ENCODE data around the gene SRSF8. TPM values are rescaled to one million over a fixed set of nuclear protein-coding genes. Genes with fewer than 3 reads are reported as not detected.

Gene SRSF8
- total RNA-seq, 2 experiments from 2014 or later = 67.2 to 67.9 TPM

DNA sequence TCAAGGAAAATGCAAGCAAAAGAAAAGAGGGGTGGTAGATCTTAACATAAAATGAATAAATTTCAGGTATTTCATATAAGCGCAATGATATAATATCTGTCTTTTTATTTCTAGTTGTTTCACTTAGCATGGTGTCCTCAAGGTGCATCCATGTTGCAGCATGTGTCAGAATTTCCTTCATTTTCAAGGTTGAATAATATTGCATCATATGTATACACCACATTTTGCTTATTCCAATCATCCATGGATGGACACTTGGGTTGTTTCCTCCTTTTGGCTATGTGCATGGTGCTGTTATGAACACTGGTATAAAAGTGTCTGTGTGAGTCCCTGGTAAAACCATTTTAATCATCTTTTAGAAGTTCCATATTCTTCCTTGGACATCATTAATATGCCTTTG, 24.5 kb upstream of the SRSF8 start:
- no peak for ATAC-seq (ENCODE audit: poor library complexity)
- DNase-seq = no peak
- Mint-ChIP-seq H3K36me3 (ENCODE audit: low read depth) (no peaks in the 10 kb centered on the region), H3K27me3 (peaks cover 62% of the 10 kb centered on the region), H3K27ac (no peak overlapping the region), H3K4me3 (no peak overlapping the region), H3K9me3 (no peaks in the 10 kb centered on the region), H3K4me1 (ENCODE audit: low read depth) (no peaks in the 10 kb centered on the region)
- Histone ChIP-seq H3K4me1 (ENCODE audit: insufficient read depth, low read length) (no peaks in the 10 kb centered on the region), H3K9me3 (ENCODE audit: control insufficient read depth in 1 of 2, insufficient read depth in 1 of 2, low read length in 2 of 2) (no peaks in the 10 kb centered on the region), H3K27me3 (ENCODE audit: control insufficient read depth in 1 of 2, insufficient read depth in 2 of 2, low read length in 2 of 2) (peaks cover 4 to 9% of the 10 kb centered on the region in 2 experiments), H3K27ac (ENCODE audit: low read depth in 1 of 2, low read length in 2 of 2) (no peak overlapping the region), H3K4me3 (ENCODE audit: low read length) (no peak overlapping the region), H3K36me3 (ENCODE audit: insufficient read depth, low read length) (no peaks in the 10 kb centered on the region)
- intact Hi-C loops (cut with DNase I, micrococcal nuclease) = no loop called here
- POLR2A ChIA-PET = no interaction called here
- TF ChIP-seq, protein P1, sequence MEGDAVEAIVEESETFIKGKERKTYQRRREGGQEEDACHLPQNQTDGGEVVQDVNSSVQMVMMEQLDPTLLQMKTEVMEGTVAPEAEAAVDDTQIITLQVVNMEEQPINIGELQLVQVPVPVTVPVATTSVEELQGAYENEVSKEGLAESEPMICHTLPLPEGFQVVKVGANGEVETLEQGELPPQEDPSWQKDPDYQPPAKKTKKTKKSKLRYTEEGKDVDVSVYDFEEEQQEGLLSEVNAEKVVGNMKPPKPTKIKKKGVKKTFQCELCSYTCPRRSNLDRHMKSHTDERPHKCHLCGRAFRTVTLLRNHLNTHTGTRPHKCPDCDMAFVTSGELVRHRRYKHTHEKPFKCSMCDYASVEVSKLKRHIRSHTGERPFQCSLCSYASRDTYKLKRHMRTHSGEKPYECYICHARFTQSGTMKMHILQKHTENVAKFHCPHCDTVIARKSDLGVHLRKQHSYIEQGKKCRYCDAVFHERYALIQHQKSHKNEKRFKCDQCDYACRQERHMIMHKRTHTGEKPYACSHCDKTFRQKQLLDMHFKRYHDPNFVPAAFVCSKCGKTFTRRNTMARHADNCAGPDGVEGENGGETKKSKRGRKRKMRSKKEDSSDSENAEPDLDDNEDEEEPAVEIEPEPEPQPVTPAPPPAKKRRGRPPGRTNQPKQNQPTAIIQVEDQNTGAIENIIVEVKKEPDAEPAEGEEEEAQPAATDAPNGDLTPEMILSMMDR (IDR thresholded peaks at IDR 0.05) = no peak
- CTCF ChIA-PET = no interaction called here

DNA sequence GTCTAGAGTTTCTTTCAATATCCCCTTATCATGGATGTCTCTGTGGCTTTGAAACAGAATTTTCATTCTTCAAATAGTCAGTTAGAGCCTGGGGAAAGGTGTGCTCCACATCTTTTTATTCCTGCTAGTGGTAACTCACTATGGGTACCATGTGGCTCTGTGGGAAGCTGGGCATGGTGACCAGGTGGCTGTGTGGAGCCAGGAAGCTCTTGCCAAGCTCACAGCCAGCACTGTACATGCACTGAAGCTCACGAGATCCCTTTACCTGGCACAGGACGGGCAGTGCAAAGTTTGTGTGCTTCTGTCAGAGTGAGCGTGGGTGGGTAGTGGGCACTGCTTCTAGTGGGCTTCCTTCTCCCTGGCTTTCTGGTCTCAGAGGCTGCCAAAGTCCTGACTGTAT, 23.8 kb upstream of the SRSF8 start:
- ATAC-seq (ENCODE audit: poor library complexity) (no peak), DNase-seq (no peak)
- no peaks in the 10 kb centered on the region for H3K9me3 ChIP-seq (ENCODE audit: control insufficient read depth in 1 of 2, insufficient read depth in 1 of 2, low read length in 2 of 2)
- H3K4me3 Mint-ChIP-seq = no peak overlapping the region
- no peak overlapping the region for H3K4me3 ChIP-seq (ENCODE audit: low read length)
- peaks cover 64% of the 10 kb centered on the region for H3K27me3 Mint-ChIP-seq
- no peaks in the 10 kb centered on the region for H3K9me3 Mint-ChIP-seq
- TF ChIP-seq, protein P1 (IDR thresholded peaks at IDR 0.05) = no peak
- POLR2A ChIA-PET = no interaction called here
- H3K36me3 Mint-ChIP-seq (ENCODE audit: low read depth) = no peaks in the 10 kb centered on the region
- CTCF ChIA-PET = no interaction called here
- no peak overlapping the region for H3K27ac Mint-ChIP-seq
- H3K4me1 Mint-ChIP-seq (ENCODE audit: low read depth) = no peaks in the 10 kb centered on the region
- H3K4me1 ChIP-seq (ENCODE audit: insufficient read depth, low read length) = no peaks in the 10 kb centered on the region
- H3K27me3 ChIP-seq (ENCODE audit: control insufficient read depth in 1 of 2, insufficient read depth in 2 of 2, low read length in 2 of 2) = peaks cover 4 to 9% of the 10 kb centered on the region in 2 experiments
- no peaks in the 10 kb centered on the region for H3K36me3 ChIP-seq (ENCODE audit: insufficient read depth, low read length)
- H3K27ac ChIP-seq (ENCODE audit: low read depth in 1 of 2, low read length in 2 of 2) = no peak overlapping the region
- intact Hi-C loops (cut with DNase I, micrococcal nuclease) = no loop called here

DNA sequence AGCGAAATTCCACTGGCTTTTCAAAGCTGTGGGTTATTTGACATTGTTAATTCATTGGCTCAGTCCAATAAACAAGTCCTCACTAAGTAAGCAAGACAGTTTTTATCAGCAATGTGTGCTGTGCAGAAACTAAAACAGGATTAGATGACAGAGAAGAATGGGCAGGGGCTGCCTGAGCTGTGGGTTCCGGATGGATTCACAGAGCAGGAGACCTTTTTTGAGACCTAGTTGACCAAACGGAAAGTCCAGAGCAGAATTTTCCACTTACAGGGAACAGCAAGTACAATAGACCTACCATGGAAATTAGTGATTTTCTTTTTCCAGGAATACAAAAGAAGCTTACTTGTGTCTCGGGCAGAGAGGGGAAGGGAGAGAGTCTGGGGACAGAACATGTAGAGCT, 22.7 kb upstream of the SRSF8 start:
- POLR2A ChIA-PET = no interaction called here
- intact Hi-C loops (cut with DNase I, micrococcal nuclease) = no loop called here
- ATAC-seq (ENCODE audit: poor library complexity) = no peak

More for the DNA sequence above, 22.7 kb upstream of the SRSF8 start:
- Mint-ChIP-seq H3K4me3 (no peak overlapping the region), H3K4me1 (ENCODE audit: low read depth) (no peaks in the 10 kb centered on the region), H3K36me3 (ENCODE audit: low read depth) (no peaks in the 10 kb centered on the region), H3K27ac (no peak overlapping the region), H3K27me3 (peaks cover 63% of the 10 kb centered on the region), H3K9me3 (no peaks in the 10 kb centered on the region)
- Histone ChIP-seq H3K27me3 (ENCODE audit: control insufficient read depth in 1 of 2, insufficient read depth in 2 of 2, low read length in 2 of 2) (peaks cover 9% of the 10 kb centered on the region in 2 experiments), H3K27ac (ENCODE audit: low read depth in 1 of 2, low read length in 2 of 2) (no peak overlapping the region), H3K36me3 (ENCODE audit: insufficient read depth, low read length) (no peaks in the 10 kb centered on the region), H3K9me3 (ENCODE audit: control insufficient read depth in 1 of 2, insufficient read depth in 1 of 2, low read length in 2 of 2) (no peaks in the 10 kb centered on the region), H3K4me3 (ENCODE audit: low read length) (no peak overlapping the region), H3K4me1 (ENCODE audit: insufficient read depth, low read length) (no peaks in the 10 kb centered on the region)
- DNase-seq = no peak
- CTCF ChIA-PET = interaction anchor here (1.1 kb wide), 1 partner anchor 14 kb away, joined by 3 read pairs; no protein-coding TSS in a partner anchor
- TF ChIP-seq, protein P1 (IDR thresholded peaks at IDR 0.05) = no peak

Measured in CD4-positive, alpha-beta T cell (primary cell).